GM20431 (cell line): ENCODE results near the gene KDM6B.

Source experiments
- in situ Hi-C: fragments of 300-500 bp; cut with MseI, MboI; formaldehyde crosslinking; loops from one replicate; pipeline ENCODE4 v1.15.0; 2020; ENCODE audit warnings: low sequenced_read_pairs; ENCODE audit not compliant: unreplicated experiment

Gene KDM6B

DNA sequence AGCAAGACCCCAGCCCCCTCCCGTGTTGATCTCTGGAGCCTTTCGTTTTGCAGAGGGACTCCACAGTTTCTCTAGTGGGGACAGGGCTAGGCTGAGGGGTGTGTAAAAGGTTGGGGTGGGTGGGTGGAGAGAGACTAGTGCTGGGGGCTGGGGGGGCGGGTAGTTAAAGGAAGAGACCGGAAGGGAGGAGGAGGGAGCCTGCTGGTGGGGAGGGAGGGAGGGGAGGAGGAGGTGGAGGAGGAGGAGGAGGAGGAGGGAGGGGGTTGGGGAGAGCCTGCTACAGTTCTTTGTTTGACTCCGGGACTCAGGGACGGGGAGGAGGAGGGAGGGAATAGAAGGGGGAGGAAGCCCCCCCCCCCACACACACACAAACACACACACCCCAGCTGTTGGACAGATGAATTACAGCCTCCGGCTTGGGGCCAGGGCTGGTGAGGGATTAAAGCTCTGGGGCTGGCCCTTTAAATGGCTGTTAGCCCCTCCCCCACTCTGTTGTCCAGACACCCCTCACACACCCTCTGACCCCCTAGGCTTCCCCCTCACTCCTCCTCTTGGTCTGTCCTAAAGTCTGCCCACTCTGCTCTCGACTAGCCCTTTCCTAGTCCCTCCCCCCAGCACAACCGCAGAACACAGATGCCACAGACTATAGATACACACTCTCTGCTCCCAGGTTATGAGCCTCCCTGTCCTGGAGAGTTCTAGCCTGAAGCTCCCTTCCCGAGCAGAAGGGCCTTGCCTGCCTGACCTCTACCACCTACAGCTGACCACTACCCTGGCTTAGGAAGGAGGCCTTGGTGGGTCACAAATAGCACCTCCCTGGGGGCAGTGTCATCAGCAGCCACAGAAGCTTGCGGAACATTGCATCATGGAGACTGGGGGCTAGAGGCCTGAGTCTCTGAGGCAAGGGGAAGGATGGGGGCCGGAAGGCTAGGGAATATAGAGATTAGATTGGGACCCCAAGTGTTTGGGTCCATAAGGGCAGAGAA is 4.4 kb downstream of the KDM6B start:
- in situ Hi-C loops, result no loop called here

DNA sequence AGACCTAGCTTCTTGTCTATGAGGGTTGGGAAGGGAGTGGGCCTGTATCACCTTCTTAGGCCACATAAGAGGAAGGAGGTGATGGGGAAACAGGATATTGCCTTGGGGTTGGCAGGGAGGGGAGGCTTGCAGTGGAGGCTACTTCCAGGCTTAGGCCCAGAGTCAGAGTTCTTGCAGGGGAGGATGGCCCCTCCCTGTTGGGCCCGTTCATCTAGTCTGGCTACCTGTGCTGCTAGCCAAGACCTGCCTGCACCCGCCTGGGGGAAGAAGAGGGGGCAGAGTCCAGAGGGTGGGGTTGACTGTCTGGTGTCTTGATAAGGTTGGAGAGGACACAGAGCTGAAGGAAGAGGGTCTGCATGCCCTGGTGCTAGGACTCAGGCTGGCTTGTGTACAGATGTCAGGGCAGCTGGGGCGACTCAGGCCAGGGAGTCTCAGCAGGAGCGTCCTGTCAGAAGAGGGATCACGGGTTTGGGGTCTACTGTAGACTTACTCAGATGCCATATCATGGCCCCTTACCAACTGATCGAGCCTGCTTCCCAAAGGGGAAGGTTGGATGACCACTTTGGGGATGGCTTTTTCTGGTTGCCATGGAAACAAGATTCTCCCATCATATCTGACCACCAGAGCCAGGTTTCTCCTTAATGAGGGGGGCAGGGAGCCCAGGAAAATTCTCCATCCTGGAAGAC is 5.3 kb downstream of the KDM6B start:
- in situ Hi-C loops, result no loop called here

DNA sequence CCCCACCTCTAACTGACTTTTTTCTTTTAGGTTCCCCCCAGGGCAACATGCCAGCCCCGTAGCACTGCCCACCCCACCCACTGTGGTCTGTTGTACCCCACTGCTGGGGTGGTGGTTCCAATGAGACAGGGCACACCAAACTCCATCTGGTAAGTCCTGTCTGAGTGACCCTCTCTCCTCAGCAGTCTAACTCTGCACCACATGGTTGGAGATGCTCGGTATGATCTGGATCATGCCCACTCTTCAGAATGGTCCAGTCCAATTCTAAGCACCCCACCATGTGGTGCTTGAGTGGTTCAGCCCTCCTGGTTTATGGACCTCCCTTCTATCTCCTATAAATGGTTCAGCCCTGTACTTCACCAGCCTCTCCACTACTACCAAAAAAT is 5.9 kb downstream of the KDM6B start:
- in situ Hi-C loops, result no loop called here

DNA sequence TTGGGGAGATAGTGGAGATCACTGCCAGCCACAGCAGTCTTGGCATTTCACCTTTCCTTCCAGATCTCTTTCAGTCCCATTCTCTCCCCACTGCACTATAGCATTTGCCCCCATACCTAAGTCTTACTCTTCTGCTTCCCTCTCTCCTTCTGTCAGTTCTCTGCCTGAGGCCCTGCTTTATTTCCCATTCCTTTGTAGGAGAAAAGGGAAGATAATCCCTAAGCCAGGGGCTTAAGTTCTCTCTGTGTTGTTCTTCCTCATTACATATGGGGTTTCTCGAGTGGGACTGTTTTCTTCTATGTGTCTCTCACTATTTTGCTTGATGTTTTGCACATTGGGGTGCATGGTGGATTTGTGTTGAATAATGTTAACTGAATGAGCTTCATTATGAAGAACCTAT is 6.4 kb downstream of the KDM6B start:
- in situ Hi-C loops, result no loop called here

DNA sequence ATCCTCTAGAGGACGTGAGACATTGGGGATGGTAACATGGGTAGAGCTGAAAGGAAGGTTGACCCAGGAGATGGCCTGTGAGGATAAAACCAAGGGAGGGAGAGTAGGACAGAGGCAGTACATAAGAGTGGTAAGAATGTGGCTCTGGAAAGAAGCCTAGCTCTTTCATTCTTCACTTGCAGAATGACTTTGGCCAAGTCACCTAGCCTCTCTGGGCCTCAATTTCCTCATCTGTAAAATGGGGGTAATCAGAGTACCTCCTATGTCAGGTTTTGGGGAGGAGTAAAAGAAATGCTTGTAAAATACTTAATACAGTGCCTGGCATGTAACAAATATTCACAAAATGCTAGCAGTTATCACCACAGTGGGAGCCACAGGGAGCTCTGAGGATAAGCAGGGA is 6.9 kb downstream of the KDM6B start:
- in situ Hi-C loops, result no loop called here

DNA sequence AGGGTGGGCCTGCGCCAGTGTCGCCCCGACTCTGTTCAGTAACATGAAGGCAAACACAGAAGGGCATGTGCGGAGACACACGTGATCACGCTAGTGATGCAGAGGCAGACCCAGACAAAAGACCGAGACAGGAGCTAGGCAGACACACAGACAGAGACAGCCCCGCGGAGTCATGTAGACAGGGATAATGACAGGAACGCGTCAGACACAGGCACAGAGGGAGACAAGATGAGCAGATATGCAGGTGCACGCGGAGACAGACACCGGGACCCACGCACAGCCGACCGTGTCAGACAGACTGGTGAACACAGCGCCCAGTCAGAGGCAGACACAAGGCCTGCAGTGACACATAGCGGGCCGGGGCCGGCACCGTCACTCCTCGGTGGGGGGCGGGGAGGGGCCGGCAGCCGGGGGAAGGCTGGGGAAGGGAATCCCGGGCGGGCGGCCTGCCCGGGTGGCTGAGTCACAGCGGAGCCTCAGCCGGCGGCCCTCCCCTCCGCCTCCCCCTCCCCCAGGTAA is 7.4 kb downstream of the KDM6B start:
- in situ Hi-C loops, result no loop called here

DNA sequence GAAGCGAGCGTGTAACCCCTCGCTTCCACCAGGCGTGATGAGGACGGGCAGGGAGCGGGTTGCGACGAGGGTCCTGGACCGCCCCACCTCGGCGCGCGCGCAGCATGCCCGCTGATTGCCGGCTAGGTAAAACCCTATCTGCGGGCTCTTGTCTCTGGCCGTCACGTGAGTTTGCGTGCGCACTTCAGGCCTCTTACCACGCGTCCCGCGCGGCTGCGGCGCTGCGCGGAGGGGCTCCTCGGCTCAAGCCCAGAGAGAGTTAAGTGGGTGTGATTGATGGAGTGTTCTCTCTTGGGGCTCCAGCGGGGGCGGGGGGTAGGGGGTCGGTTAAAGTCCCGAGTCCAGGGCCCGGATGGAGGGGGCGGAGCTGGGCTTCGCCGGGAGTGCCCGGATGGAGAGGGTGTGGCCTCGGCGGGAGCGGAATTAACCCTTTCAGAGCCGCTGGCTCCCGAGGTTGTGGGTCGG is 7.9 kb downstream of the KDM6B start:
- in situ Hi-C loops, result no loop called here

DNA sequence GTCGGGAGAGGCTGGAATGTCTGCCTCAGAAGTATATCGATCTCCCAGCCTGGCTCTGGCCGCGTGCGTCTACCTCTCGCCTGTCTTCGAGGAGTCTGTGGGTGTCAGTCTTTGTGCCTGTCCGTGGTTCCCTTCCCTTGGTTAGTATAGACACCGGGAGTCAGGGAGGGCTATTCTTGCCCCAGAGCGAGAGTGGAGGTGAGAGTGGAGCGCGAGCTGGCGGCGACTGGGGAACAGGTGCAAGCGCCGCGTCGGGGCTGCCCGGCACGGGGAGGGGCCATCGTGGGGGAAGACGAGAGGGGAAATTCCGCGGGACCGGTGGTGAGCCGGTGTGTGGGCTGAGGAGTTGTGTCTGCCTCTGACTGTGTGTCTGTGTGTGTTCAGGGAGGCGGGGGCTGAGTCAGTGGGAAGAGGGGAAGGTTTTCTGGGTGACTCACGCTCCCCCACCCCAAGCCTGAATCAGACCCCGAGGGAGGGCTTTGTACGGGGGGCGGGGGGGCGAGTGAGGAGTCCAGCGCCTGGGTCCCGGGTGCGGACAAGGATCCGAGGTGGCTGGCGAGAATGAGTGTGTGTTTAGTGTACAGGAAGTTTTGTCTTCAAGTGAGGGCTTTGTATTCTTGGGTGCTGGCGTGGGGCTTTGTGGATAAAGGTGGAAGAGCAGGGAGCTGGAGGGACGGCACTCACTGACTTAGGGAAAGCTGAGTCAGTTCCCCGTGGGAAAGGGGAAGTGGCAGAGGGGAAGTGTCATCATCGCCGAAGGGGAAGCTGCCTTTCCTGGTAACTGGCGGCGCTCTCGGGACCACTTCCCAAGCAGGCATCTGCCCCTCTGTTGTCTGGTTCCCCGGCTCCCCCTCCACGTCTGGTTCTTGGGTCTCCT is 8.6 kb downstream of the KDM6B start:
- in situ Hi-C loops, result no loop called here

DNA sequence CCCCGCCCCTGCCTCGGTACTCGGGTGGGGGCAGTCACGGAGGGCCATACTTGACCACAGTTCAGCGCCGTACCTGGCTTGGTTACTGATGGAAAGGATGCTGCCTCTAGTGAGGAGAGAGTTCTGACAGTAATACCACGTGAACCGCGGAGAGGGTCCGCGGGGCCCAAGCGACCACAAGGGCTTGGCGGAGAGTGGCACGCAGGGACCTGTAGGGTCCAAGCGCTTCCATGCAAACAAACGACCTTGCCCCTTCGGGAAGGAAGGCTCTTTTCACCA is 9.2 kb downstream of the KDM6B start:
- in situ Hi-C loops, result no loop called here

DNA sequence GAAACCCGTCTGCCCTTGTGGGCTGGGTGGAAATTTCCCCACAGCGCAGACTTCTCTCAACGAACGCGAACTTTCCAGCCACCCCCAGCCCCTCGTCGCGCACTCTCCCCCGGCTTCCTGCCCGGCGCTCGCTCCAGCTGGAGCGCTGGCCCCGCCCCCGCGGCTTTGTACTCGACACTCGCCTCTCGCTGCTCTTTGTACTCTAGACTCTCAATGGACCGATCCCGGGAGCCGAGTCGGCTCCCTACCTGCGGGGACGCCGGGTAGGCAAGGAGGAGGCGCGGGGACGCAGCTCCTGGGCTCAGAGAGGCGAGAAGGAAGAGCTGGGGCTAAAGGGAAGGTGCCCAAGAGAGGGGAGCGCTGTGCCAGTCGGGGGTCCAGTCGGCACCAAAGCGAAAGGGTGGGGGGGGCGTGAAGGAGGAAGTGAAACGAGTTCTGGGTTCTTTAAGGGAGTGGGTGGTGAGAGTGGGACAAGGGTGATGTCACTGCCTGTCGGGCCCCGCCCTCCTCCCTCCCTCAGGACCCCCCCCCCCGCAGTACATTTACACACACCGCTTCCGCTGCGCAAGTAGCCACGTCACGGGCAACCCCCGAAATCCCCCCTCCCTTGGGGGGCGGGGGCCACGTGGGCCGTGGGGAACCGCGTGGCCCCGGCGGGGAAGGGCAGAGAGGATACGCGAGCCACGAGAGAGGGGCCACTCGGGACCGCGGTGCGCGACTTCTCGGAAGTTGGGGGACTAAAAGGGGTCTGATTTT is 9.7 kb downstream of the KDM6B start:
- in situ Hi-C loops, result no loop called here

DNA sequence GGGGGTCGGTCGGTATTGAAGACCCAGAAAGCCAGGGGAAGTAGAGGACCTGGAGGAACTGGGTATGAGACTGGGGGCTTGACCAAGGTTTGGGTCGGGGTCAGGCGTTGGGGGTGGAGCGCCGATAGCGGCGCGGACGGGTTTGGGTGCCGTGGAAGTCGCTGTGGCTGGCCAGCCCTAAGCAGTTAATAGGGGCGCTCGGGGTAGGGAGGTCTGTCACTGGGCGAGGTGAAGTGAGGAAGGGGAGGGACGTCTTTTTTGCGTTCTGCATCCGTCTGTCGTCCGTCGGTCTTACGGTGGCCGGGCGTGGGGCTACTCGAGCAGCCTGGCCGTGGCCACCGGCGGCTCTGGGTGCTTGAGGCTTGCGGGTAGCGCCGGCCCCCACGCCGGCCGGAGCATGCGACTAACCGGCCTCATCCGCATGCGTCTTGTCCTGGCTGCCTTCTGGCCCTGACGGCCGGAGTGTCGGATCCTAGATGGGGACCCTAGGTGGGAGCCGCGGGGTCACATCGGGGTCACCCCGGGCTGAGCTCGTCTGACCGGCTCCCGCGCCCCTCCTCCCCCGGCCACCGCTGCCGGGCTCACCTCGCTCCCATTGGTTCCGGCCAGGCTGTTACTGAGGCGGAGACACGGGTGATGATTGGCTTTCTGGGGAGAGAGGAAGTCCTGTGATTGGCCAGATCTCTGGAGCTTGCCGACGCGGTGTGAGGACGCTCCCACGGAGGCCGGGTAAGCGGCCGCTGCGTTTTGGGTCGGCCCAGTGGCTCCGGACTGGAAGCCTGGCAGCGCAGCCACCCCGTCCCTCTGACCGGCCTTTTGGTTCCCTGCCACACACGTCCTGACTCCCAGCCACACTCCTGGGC is 10.5 kb downstream of the KDM6B start:
- in situ Hi-C loops, result no loop called here

DNA sequence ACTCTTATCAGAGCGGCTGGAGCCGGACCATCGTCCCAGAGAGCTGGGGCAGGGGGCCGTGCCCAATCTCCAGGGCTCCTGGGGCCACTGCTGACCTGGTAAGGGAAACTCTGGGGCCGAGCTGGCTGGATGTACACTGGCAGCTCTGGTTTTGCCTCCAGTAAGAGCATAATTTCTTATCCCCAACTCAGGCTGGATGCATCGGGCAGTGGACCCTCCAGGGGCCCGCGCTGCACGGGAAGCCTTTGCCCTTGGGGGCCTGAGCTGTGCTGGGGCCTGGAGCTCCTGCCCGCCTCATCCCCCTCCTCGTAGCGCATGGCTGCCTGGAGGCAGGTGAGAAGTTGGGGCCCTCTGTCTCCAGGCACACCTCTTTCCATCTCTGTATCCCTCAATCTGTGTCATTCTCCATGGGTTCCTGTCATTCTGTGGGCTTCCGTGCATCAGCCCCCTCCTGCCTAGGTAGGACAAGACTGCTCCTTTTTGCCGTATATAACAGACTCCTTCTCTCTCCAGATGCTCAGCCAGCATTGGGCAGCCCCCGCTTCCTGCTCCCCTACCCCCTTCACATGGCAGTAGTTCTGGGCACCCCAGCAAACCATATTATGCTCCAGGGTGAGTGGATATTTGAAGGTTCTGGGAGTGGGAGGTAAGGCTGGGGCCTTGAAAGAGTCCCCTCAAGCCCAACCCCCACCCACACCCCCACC is 11.5 kb downstream of the KDM6B start:
- in situ Hi-C loops, result no loop called here

DNA sequence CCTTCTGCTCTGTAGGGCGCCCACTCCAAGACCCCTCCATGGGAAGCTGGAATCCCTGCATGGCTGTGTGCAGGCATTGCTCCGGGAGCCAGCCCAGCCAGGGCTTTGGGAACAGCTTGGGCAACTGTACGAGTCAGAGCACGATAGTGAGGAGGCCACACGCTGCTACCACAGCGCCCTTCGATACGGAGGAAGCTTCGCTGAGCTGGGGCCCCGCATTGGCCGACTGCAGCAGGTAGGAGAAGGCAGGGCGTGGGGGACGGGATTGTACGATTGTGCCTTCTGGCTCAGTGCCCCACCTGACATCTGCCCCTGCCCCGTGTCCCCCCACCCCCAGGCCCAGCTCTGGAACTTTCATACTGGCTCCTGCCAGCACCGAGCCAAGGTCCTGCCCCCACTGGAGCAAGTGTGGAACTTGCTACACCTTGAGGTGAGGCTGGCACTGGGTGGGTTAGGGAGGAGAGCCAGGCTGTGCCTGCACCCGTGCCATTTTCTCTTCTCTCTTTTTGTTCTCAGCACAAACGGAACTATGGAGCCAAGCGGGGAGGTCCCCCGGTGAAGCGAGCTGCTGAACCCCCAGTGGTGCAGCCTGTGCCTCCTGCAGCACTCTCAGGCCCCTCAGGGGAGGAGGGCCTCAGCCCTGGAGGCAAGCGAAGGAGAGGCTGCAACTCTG is 12.2 kb downstream of the KDM6B start:
- in situ Hi-C loops, result no loop called here

DNA sequence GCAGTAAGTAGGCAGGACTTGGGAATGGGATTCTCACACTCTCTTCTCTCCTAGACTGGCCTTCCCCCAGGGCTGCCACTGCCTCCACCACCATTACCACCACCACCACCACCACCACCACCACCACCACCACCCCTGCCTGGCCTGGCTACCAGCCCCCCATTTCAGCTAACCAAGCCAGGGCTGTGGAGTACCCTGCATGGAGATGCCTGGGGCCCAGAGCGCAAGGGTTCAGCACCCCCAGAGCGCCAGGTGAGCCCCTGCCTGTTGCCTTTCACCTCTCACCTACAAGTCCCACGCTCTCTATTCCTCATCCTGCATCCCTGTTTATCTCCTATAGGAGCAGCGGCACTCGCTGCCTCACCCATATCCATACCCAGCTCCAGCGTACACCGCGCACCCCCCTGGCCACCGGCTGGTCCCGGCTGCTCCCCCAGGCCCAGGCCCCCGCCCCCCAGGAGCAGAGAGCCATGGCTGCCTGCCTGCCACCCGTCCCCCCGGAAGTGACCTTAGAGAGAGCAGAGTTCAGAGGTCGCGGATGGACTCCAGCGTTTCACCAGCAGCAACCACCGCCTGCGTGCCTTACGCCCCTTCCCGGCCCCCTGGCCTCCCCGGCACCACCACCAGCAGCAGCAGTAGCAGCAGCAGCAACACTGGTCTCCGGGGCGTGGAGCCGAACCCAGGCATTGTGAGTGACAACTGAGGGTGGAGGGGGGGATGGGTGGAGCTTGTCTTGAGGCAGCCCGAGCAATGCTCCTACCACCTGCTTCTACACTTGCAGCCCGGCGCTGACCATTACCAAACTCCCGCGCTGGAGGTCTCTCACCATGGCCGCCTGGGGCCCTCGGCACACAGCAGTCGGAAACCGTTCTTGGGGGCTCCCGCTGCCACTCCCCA is 13.0 kb downstream of the KDM6B start:
- in situ Hi-C loops, result no loop called here

DNA sequence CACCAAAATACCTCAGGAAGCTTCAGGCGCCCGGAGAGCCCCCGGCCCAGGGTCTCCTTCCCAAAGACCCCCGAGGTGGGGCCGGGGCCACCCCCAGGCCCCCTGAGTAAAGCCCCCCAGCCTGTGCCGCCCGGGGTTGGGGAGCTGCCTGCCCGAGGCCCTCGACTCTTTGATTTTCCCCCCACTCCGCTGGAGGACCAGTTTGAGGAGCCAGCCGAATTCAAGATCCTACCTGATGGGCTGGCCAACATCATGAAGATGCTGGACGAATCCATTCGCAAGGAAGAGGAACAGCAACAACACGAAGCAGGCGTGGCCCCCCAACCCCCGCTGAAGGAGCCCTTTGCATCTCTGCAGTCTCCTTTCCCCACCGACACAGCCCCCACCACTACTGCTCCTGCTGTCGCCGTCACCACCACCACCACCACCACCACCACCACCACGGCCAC is 14.1 kb downstream of the KDM6B start:
- in situ Hi-C loops, result no loop called here

DNA sequence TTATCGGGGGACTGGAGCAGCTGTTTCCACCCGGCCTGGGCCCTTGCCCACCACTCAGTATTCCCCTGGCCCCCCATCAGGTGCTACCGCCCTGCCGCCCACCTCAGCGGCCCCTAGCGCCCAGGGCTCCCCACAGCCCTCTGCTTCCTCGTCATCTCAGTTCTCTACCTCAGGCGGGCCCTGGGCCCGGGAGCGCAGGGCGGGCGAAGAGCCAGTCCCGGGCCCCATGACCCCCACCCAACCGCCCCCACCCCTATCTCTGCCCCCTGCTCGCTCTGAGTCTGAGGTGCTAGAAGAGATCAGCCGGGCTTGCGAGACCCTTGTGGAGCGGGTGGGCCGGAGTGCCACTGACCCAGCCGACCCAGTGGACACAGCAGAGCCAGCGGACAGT is 14.7 kb downstream of the KDM6B start:
- in situ Hi-C loops, result no loop called here
